Stimulated activated CD4-positive, alpha-beta T cell treated with anti-CD3 and anti-CD28 coated beads, Interleukin-15, amount 100 ng/mL, for 24 hours (primary cell): ENCODE measurements around the gene ESCO1.
"Not testable (repeated sequence)": the region's sequence is repeated elsewhere in the genome, so short reads cannot be mapped to it uniquely, and the experiment has no call there.

ENCODE experiments used
- DNase-seq: peaks from one replicate; pipeline ENCODE4 v3.0.0-alpha.2; 2020

The ESCO1 gene, protein sequence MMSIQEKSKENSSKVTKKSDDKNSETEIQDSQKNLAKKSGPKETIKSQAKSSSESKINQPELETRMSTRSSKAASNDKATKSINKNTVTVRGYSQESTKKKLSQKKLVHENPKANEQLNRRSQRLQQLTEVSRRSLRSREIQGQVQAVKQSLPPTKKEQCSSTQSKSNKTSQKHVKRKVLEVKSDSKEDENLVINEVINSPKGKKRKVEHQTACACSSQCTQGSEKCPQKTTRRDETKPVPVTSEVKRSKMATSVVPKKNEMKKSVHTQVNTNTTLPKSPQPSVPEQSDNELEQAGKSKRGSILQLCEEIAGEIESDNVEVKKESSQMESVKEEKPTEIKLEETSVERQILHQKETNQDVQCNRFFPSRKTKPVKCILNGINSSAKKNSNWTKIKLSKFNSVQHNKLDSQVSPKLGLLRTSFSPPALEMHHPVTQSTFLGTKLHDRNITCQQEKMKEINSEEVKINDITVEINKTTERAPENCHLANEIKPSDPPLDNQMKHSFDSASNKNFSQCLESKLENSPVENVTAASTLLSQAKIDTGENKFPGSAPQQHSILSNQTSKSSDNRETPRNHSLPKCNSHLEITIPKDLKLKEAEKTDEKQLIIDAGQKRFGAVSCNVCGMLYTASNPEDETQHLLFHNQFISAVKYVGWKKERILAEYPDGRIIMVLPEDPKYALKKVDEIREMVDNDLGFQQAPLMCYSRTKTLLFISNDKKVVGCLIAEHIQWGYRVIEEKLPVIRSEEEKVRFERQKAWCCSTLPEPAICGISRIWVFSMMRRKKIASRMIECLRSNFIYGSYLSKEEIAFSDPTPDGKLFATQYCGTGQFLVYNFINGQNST

GRCh38 chr18:21600526-21601410 is at the start of gene ESCO1:
TSS of gene ESCO1 (minus strand) at chr18:21600704. CDS start at chr18:21574843, 25,861 bp downstream.
- DNase-seq, result peak; percentile 95

- DNase-seq, result not testable (repeated sequence)
Observed at GRCh38 chr18:21640375-21640774, 39.9 kb upstream of the ESCO1 start.

- DNase-seq, result no peak
Observed at GRCh38 chr18:21638822-21639221, 38.3 kb upstream of the ESCO1 start.

DNA sequence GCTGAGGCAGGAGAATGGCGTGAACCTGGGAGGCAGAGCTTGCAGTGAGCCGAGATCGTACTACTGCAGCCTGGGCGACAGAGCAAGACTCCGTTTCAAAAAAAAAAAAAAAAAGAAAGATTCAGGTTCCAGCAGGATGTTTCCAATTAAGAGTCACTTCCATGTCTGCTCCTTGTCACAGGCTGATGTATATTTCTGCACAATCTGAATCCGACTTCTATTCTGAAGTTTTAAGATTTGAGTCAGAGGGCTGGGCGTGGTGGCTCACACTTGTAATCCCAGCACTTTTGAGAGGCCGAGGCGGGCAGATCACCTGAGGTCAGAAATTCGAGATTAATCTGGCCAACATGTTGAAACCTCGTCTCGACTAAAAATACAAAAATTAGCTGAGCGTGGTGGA is 36.3 kb upstream of the ESCO1 start:
- DNase-seq, result no peak

DNA sequence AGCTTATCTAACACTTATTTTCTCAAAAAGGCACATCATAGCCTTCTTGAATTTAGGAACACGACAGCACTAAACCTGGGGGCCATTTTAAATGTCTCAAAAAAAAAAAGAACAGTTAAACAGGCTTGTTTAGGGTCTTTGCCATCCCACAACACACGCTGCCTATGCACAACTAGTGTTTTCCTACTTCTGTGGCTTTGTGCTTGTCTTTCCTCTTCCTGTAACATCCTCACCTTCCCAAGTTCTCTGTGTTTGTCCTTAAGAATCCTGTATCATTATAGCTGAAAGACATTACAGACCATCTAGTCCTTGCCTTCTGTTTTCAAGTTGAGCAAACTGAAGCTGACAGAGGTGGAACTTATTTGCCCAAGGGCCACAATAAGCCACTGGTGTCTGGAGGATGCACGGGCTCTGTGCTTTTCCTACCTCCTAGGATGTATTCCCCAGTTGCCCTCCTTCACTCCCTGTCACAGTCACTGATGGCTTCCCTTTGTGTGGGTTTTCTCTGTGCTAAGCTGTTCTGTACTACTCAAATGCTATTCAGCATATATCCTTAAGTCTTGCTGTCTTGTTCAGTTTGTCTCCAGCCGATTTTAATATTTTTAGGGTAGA is 34.2 kb upstream of the ESCO1 start:
- DNase-seq, result no peak

- no peak for DNase-seq
Observed at GRCh38 chr18:21632393-21632792, 31.9 kb upstream of the ESCO1 start.

DNA sequence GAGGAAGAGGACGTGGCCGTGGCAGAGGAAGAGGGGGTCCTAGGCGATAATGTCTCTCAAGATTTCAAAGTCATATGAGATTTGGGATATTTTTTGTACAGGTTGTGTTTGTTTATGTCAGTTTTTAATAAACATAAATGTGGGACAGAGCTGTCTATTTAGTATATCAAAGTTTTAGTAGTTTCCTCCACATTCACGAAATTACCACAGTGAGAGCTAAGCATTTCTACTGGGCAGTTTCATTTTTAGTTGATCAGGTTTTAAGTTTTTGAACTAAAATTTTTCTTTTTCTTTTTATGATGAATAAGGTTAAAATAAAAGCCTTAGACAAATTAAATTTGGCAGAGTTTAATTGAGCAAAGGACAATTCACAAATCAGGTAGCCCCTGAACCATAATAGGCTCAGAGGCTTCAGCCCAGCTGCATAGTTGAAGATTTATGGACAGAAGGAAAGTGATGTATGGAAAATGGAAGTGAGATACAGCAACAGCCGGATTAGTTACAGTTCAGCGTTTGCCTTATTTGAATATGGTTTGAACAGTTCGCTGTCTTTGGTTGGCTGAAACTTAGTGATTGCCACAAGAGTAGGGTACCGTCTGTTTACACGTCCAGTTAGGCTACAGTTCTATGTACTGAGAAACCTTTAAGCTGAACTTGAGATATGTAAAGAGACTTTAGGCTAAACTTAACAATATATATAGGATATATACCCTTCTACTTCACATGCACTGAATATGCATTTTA is 28.8 kb upstream of the ESCO1 start:
- no peak for DNase-seq

DNA sequence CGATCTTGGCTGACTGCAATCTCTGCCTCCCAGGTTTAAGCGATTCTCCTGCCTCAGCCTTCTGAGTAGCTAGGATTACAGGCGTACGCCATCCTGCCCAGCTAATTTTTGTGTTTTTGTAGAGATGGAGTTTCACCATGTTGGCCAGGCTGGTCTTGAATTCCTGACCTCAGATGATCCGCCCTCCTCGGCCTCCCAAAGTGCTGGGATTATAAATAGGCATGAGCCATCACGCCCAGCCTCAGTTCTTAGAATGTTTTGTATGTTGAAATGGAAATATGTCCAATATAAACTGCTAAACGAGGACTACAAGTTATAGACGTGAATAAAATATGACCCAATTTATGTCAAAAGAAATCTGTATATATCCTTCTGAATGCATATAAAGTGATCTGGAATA is 21.1 kb upstream of the ESCO1 start:
- not testable (repeated sequence) for DNase-seq

DNA sequence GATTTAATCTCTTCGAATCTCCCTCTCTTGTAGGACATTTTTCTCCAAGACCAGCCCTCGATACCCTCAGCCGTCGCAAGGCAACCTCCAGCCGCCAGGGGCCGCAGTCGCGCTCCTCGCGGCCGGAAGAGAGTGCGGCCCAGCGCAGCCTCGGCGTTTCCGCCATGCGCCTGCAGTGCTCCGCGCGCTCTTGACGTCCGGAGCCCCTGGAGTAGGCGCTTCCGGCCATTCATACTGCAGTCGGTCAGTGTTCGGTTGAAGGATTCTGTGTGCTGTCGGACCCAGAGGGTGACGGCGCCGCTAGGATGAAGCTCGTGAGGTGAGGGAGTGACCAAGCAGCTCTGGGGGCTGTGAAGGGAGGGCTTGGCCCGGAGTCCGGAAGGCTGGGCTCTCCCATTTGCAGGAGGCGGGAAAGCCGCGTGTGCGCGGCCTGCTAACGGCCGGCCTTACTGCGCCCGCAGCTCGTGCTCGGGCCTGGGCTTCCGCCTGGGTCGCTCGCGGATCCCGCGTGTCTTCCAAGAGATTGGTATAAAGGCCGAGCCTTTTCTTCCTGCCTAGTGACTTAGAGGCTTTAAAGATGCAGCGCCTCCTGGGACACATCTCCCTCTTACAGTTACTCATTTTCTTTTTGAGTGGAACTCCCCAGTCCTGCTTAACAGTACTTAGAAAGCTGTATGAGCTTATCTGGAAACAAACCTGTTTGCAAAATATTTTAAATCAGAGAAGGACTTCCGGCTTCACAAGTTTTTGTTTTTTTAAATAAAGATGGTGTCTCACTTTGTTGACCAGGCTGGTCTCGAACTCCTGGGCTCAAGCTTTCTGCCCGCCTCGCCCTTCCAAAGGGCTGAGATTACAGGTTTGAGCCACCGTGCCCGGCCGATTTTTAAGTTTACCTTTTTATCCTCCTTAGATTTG is 11.9 kb upstream of the ESCO1 start, which contains the start of gene SNRPD1:
SNRPD1 (plus strand) TSS at position 190 of the 915 bp plus-strand sequence; CDS start at position 306, 116 bp downstream.
- DNase-seq, result peak; percentile 91

DNA sequence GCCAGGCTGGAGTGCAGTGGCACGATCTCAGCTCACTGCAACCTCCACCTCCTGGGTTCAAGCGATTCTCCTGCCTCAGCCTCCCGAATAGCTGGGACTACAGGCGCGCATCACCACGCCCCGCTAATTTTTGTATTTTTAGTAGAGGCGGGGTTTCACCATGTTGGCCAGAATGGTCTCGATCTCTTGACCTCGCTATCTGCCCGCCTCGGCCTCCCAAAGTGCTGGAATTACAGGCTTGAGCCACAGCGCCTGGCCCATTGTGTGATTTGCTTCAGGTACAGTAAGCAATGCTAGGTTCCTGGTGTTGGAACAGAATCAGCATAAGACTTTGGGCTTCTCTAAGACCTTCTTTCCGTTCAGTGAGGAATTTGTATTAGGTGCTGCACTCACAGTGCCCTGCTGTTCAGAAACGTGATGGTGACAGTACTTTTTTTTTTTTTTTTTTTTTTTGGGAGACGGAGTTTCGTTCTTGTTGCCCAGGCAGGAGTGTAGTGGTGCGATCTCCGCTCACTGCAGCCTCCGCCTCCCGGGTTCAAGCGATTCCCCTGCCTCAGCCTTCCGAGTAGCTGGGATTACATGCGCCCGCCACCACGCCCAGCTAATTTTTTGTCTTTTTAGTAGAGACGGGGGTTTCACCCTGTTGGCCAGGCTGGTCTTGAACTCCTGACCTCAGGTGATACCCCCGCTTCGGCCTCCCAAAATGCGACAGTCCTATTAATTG is 11.1 kb upstream of the ESCO1 start:
- peak; percentile 11 for DNase-seq

DNA sequence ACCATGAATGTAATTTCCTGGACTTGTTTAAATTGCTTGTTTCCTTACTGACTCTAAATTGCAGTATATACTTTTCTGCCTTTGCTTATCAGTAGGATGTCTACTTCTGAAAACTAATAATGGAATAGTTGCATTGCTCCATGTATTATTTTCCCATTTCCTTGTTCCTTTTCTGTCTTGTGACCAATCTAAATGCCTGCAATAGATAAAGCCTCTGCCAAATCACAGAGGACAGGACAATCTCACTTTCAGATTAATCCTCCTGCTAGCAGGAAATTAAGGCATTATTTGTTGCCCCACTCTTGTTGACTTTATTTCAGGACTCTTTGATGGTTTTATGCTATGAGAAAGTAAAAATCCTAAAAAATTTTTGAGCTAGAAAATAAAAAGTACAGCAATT is 4.7 kb upstream of the ESCO1 start:
- DNase-seq, result no peak

GRCh38 chr18:21604671-21605070 is 4.2 kb upstream of the ESCO1 start:
- no peak for DNase-seq

- no peak for DNase-seq
Observed at GRCh38 chr18:21602299-21602587, 1.7 kb upstream of the ESCO1 start.

- DNase-seq, result peak; percentile 67
Observed at GRCh38 chr18:21599585-21600525, 649 bp downstream of the ESCO1 start.

- no peak for DNase-seq
Observed at GRCh38 chr18:21598726-21599584, 1.5 kb downstream of the ESCO1 start.

DNA sequence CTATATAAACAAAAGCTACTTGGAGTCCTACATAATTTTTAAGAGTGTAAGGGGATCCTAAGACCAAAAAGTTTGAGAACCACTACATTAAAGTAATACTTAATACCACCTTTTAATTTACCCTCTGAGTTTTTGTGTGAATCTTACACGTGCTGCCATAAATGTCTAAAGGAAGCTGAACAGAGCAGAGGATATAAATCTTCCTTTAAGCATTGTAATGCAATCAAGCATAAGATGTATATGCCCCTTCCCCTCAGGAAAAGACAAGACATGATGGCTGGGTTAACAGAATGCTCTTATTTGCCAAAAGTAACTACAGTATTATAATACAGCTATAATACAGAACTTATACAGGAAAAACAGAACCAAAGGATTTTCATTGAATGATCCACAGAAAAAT is 2.9 kb downstream of the ESCO1 start:
- no peak for DNase-seq

GRCh38 chr18:21593540-21594257 is 6.8 kb downstream of the ESCO1 start:
- peak; percentile 12 for DNase-seq
